ENCODE results near the gene CDKL1. TPM values are rescaled to one million over a fixed set of nuclear protein-coding genes. Genes with fewer than 3 reads are reported as not detected.
"Not testable (repeated sequence)": the region's sequence is repeated elsewhere in the genome, so short reads cannot be mapped to it uniquely, and the experiment has no call there.

The CDKL1 gene
- total RNA-seq, 1 experiment from 2014 or later: 14.4 TPM

DNA sequence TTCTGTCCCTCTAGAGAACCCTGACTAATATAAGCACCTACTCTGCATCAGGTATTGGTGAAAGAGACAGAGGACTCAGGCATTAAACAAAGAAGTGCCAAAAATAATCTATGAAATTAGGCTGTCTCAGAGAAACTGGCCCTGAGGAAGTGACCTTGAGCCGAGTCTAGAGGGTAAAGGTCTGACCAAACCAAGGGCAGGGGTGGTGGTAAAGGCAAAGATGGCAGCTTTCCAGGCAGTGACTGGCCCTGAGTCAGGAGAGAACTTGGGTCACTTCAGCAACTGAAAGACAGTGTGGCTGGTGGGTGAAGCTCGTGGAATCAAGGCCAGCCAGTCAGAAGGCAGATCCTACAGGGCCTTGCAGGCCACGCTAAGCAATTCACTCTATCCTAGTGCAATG, 30.6 kb downstream of the CDKL1 start:
- Histone ChIP-seq H3K27ac (ENCODE audit: low read length) (no peak overlapping the region), H3K4me1 (ENCODE audit: insufficient read depth, low read length) (peaks cover 12% of the 10 kb centered on the region), H3K27me3 (ENCODE audit: low read length) (no peaks in the 10 kb centered on the region), H2AFZ (ENCODE audit: low read length) (no peak overlapping the region), H3K9me2 (replicated peaks; ENCODE audit: low read length) (no peaks in the 10 kb centered on the region), H3K9ac (ENCODE audit: low read length) (no peak overlapping the region), H3K36me3 (ENCODE audit: low read depth, low read length) (no peaks in the 10 kb centered on the region), H3K4me2 (ENCODE audit: low read length) (no peak overlapping the region), H3F3A (ENCODE audit: low read length, unreplicated experiment) (no peaks in the 10 kb centered on the region), H3K79me2 (ENCODE audit: low read length) (no peaks in the 10 kb centered on the region), H4K20me1 (ENCODE audit: low read length) (no peaks in the 10 kb centered on the region), H3K9me3 (ENCODE audit: low read length) (no peaks in the 10 kb centered on the region), H3K4me3 (ENCODE audit: low read length) (no peak overlapping the region)
- BruUV-seq (replicated peaks): no TSS peak
- TF ChIP-seq EZH2phosphoT487 (IDR thresholded peaks at IDR 0.05; ENCODE audit: borderline replicate concordance, low read length) (no peak), EZH2 (IDR thresholded peaks at IDR 0.05; ENCODE audit: low read length, unreplicated experiment) (no peak)
- no peak for ATAC-seq
- DNase-seq: peak; percentile 24
- ChIA-PET POLR2A (ENCODE audit: unreplicated experiment) (no interaction called here), CTCF (no interaction called here)
- intact Hi-C loops (cut with micrococcal nuclease): no loop called here

DNA sequence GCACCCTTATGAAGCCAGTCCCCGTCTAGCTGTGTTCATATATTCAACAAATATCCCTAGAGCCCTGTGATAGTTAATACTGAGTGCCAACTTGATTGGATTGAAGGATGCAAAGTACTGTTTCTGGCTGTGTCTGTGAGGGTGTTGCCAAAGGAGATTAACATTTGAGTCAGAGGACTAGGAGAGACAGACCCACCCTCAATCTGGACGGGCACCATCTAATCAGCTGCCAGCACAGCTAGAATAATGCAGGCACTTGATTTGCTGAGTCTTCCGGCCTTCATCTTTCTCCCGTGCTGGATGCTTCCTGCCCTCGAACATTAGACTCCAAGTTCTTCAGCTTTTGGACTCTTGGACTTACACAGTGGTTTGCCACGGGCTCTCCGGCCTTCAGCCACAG, 31.1 kb downstream of the CDKL1 start:
- H3F3A ChIP-seq (ENCODE audit: low read length, unreplicated experiment); H4K20me1 ChIP-seq (ENCODE audit: low read length); H3K27ac ChIP-seq (ENCODE audit: low read length); H3K79me2 ChIP-seq (ENCODE audit: low read length); H3K27me3 ChIP-seq (ENCODE audit: low read length); POLR2A ChIA-PET (ENCODE audit: unreplicated experiment); H3K36me3 ChIP-seq (ENCODE audit: low read depth, low read length); CTCF ChIA-PET; BruUV-seq (replicated peaks); H3K4me2 ChIP-seq (ENCODE audit: low read length); H3K4me3 ChIP-seq (ENCODE audit: low read length); H3K9me3 ChIP-seq (ENCODE audit: low read length); H3K9ac ChIP-seq (ENCODE audit: low read length); H3K9me2 ChIP-seq (replicated peaks; ENCODE audit: low read length); H2AFZ ChIP-seq (ENCODE audit: low read length); intact Hi-C loops (cut with micrococcal nuclease); DNase-seq; ATAC-seq: not testable (repeated sequence)
- peaks cover 16% of the 10 kb centered on the region for H3K4me1 ChIP-seq (ENCODE audit: insufficient read depth, low read length)

DNA sequence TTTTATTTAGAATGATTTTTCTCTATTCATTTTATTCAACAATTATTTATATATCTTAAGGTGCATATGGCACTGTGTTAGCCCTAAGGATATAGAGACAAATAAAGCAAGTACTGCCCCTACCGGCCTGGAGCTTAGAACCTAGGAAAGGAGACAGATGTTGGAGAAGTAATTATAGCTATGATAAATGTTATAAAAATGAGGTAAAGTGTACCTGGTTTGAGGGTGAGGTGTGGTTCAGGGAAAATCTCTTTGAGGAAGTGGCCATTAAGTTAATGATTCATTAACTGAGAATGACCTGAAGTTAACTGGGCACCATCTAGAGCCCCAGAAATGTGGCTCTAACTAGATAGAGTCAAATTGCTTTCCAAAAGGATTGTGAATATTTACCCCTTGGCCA, 31.9 kb downstream of the CDKL1 start:
- intact Hi-C loops (cut with micrococcal nuclease): no loop called here
- Histone ChIP-seq H3K27ac (ENCODE audit: low read length) (no peak overlapping the region), H2AFZ (ENCODE audit: low read length) (no peak overlapping the region), H3K9me3 (ENCODE audit: low read length) (no peaks in the 10 kb centered on the region), H3K4me1 (ENCODE audit: insufficient read depth, low read length) (peaks cover 20% of the 10 kb centered on the region), H3F3A (ENCODE audit: low read length, unreplicated experiment) (no peaks in the 10 kb centered on the region), H3K9ac (ENCODE audit: low read length) (no peak overlapping the region), H3K9me2 (replicated peaks; ENCODE audit: low read length) (no peaks in the 10 kb centered on the region), H3K36me3 (ENCODE audit: low read depth, low read length) (no peaks in the 10 kb centered on the region), H3K27me3 (ENCODE audit: low read length) (no peaks in the 10 kb centered on the region), H3K79me2 (ENCODE audit: low read length) (no peaks in the 10 kb centered on the region), H4K20me1 (ENCODE audit: low read length) (no peaks in the 10 kb centered on the region), H3K4me2 (ENCODE audit: low read length) (peak overlapping the region; percentile 15; the same call in 1 of the 2 replicates), H3K4me3 (ENCODE audit: low read length) (no peak overlapping the region)
- no TSS peak for BruUV-seq (replicated peaks)
- peak; percentile 52 for ATAC-seq
- ChIA-PET POLR2A (ENCODE audit: unreplicated experiment) (interaction anchor here (0.6 kb wide), 1 partner anchor 159 kb away, joined by 3 read pairs; no protein-coding TSS in a partner anchor), CTCF (no interaction called here)
- TF ChIP-seq EZH2 (IDR thresholded peaks at IDR 0.05; ENCODE audit: low read length, unreplicated experiment) (no peak), EZH2phosphoT487 (IDR thresholded peaks at IDR 0.05; ENCODE audit: borderline replicate concordance, low read length) (no peak)
- TF ChIP-seq, protein P1, sequence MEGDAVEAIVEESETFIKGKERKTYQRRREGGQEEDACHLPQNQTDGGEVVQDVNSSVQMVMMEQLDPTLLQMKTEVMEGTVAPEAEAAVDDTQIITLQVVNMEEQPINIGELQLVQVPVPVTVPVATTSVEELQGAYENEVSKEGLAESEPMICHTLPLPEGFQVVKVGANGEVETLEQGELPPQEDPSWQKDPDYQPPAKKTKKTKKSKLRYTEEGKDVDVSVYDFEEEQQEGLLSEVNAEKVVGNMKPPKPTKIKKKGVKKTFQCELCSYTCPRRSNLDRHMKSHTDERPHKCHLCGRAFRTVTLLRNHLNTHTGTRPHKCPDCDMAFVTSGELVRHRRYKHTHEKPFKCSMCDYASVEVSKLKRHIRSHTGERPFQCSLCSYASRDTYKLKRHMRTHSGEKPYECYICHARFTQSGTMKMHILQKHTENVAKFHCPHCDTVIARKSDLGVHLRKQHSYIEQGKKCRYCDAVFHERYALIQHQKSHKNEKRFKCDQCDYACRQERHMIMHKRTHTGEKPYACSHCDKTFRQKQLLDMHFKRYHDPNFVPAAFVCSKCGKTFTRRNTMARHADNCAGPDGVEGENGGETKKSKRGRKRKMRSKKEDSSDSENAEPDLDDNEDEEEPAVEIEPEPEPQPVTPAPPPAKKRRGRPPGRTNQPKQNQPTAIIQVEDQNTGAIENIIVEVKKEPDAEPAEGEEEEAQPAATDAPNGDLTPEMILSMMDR (conservative IDR thresholded peaks at IDR 0.05; ENCODE audit: low read depth, low read length): 0 out of 2 replicates have a peak, but pooled peaks have one; percentile 23
- DNase-seq: peak; percentile 45

DNA sequence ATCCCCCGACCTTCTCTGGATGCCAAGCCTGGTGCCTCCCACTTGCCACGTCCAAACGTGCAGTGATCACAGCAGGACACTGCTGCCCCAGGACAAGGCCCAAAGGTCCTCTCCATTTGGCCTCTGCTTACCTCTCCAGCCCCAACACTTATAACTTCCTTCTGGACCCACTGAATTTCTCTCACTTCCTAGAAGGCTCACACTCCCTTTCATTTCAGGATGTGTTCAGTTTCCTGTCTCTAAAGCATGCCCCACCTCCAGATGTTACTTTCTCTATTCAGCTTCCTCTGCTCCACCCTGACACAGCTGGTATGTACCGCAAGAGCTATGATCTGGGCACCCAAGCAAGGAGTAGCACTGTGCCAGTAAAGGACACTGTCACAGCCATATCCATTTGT, 33.0 kb downstream of the CDKL1 start:
- Histone ChIP-seq H2AFZ (ENCODE audit: low read length) (no peak overlapping the region), H3F3A (ENCODE audit: low read length, unreplicated experiment) (no peaks in the 10 kb centered on the region), H3K27me3 (ENCODE audit: low read length) (no peaks in the 10 kb centered on the region), H3K9ac (ENCODE audit: low read length) (no peak overlapping the region), H3K36me3 (ENCODE audit: low read depth, low read length) (no peaks in the 10 kb centered on the region), H3K9me2 (replicated peaks; ENCODE audit: low read length) (no peaks in the 10 kb centered on the region), H3K27ac (ENCODE audit: low read length) (no peak overlapping the region), H3K79me2 (ENCODE audit: low read length) (no peaks in the 10 kb centered on the region), H4K20me1 (ENCODE audit: low read length) (no peaks in the 10 kb centered on the region), H3K4me3 (ENCODE audit: low read length) (no peak overlapping the region), H3K4me2 (ENCODE audit: low read length) (no peak overlapping the region), H3K9me3 (ENCODE audit: low read length) (no peaks in the 10 kb centered on the region), H3K4me1 (ENCODE audit: insufficient read depth, low read length) (peaks cover 20% of the 10 kb centered on the region)
- ATAC-seq (no peak), DNase-seq (no peak)
- BruUV-seq (replicated peaks): no TSS peak
- intact Hi-C loops (cut with micrococcal nuclease): no loop called here
- ChIA-PET POLR2A (ENCODE audit: unreplicated experiment) (no interaction called here), CTCF (interaction anchor here (0.6 kb wide), 1 partner anchor 1068 kb away, joined by 3 read pairs; no protein-coding TSS in a partner anchor)
- TF ChIP-seq EZH2 (IDR thresholded peaks at IDR 0.05; ENCODE audit: low read length, unreplicated experiment) (no peak), EZH2phosphoT487 (IDR thresholded peaks at IDR 0.05; ENCODE audit: borderline replicate concordance, low read length) (no peak)
- TF ChIP-seq, protein P1 (conservative IDR thresholded peaks at IDR 0.05; ENCODE audit: low read depth, low read length): no peak
